IMR-90 (cell line): ENCODE measurements around the gene ZNF71. TPM values are rescaled to one million over a fixed set of nuclear protein-coding genes. Genes with fewer than 3 reads are reported as not detected.
"Not testable (repeated sequence)": the region's sequence is repeated elsewhere in the genome, so short reads cannot be mapped to it uniquely, and the experiment has no call there.

Experiments used
- ATAC-seq: fragments of 200-7000 bp; cut with Tn5 transposase; 2 replicates; pipeline ENCODE4 v1.9.1; 2020; ENCODE audit warnings: low read depth, mild to moderate bottlenecking, moderate library complexity
- BruUV-seq: library from RNA; stranded (reverse); fragments of 400-500 nt; replicated peaks from 2 replicates; lab custom pipeline; 2021; lab: Mats Ljungman, UMichigan
- CTCF ChIA-PET: fragments of 300-600 bp; formaldehyde crosslinking; extraction: SDS; loops from one replicate; lab custom pipeline; 2021; ENCODE audit warnings: antibody characterized with exemption; lab: Yijun Ruan, JAX
- POLR2A ChIA-PET: fragments of 300-600 bp; sonication (Branson Sonifier 250); formaldehyde crosslinking; loops from one replicate; lab custom pipeline; 2022; ENCODE audit warnings: antibody characterized with exemption; ENCODE audit not compliant: unreplicated experiment; lab: Charles Lee
- DNase-seq: peaks from one replicate; pipeline ENCODE4 v3.0.0; 2013
- H2AFZ ChIP-seq: replicated peaks from 2 replicates; pipeline ENCODE3; 2013; ENCODE audit warnings: low read length, mild to moderate bottlenecking; ENCODE audit not compliant: poor library complexity
- H2AK5ac ChIP-seq: 2 replicates; pipeline ENCODE4 v1.6.1; 2013; ENCODE audit warnings: low read depth, low read length, inconsistent platforms
- H2AK9ac ChIP-seq: replicated peaks from 2 replicates; pipeline ENCODE3; 2013; ENCODE audit warnings: mild to moderate bottlenecking, low read depth, low read length, moderate library complexity; ENCODE audit not compliant: poor library complexity
- H2BK120ac ChIP-seq: 2 replicates; pipeline ENCODE4 v1.6.1; 2013; ENCODE audit warnings: low read depth, low read length, inconsistent platforms
- H2BK15ac ChIP-seq: 3 replicates; pipeline ENCODE4 v1.6.1; 2013; ENCODE audit warnings: low read depth, low read length, inconsistent platforms
- H2BK20ac ChIP-seq: 2 replicates; pipeline ENCODE4 v1.6.1; 2013; ENCODE audit warnings: low read depth, mild to moderate bottlenecking, inconsistent platforms, low read length, moderate library complexity
- H2BK5ac ChIP-seq: 2 replicates; pipeline ENCODE4 v1.6.1; 2013; ENCODE audit warnings: mild to moderate bottlenecking, low read depth, low read length, inconsistent platforms; ENCODE audit not compliant: poor library complexity, severe bottlenecking
- H3K14ac ChIP-seq: replicated peaks from 2 replicates; pipeline ENCODE4 v1.6.1; 2013; ENCODE audit warnings: low read depth, low read length, inconsistent platforms
- H3K18ac ChIP-seq: 2 replicates; pipeline ENCODE4 v1.6.1; 2013; ENCODE audit warnings: low read depth, low read length, control low read depth
- H3K23ac ChIP-seq: 2 replicates; pipeline ENCODE4 v1.6.1; 2013; ENCODE audit warnings: low read depth, low read length, inconsistent platforms
- H3K27ac ChIP-seq: 2 replicates; pipeline ENCODE4 v1.5.1; 2013; ENCODE audit warnings: mild to moderate bottlenecking, control low read depth, low read length; ENCODE audit not compliant: insufficient read depth
- H3K27me3 ChIP-seq: 2 replicates; pipeline ENCODE4 v1.6.1; 2013; ENCODE audit warnings: low read length; ENCODE audit not compliant: control insufficient read depth, insufficient read depth
- H3K36me3 ChIP-seq: 2 replicates; pipeline ENCODE4 v1.6.1; 2013; ENCODE audit warnings: low read length, mixed read lengths; ENCODE audit not compliant: control insufficient read depth, insufficient read depth
- H3K4ac ChIP-seq: 2 replicates; pipeline ENCODE4 v1.6.1; 2013; ENCODE audit warnings: low read depth, low read length, inconsistent platforms
- H3K4me1 ChIP-seq: 2 replicates; pipeline ENCODE4 v1.6.1; 2013; ENCODE audit warnings: low read length, mixed read lengths; ENCODE audit not compliant: control insufficient read depth, insufficient read depth
- H3K4me2 ChIP-seq: 2 replicates; pipeline ENCODE4 v1.6.1; 2013; ENCODE audit warnings: low read depth, mild to moderate bottlenecking, control low read depth, low read length, moderate library complexity
- H3K4me3 ChIP-seq: 2 replicates; pipeline ENCODE4 v1.5.1; 2013; ENCODE audit warnings: low read depth, mild to moderate bottlenecking, control low read depth, low read length, moderate library complexity; ENCODE audit not compliant: insufficient read depth
- H3K56ac ChIP-seq: 2 replicates; pipeline ENCODE4 v1.6.1; 2013; ENCODE audit warnings: low read length, inconsistent platforms; ENCODE audit not compliant: insufficient read depth; ENCODE audit errors: extremely low read depth
- H3K79me1 ChIP-seq, 2 experiments: 2 replicates each; pipeline ENCODE4 v1.6.1; 2013; ENCODE audit warnings: low read length in 2 of 2, inconsistent platforms in 1 of 2, low read depth in 1 of 2
- H3K9ac ChIP-seq: 2 replicates; pipeline ENCODE4 v1.6.1; 2013; ENCODE audit warnings: low read depth, low read length, control low read depth
- H3K9me1 ChIP-seq: 2 replicates; pipeline ENCODE4 v1.6.1; 2013; ENCODE audit warnings: low read length, inconsistent platforms; ENCODE audit not compliant: insufficient read depth
- H3K9me3 ChIP-seq: 2 replicates; pipeline ENCODE4 v1.6.1; 2013; ENCODE audit warnings: low read length; ENCODE audit not compliant: control insufficient read depth, insufficient read depth
- H4K20me1 ChIP-seq: 2 replicates; pipeline ENCODE4 v1.6.1; 2013; ENCODE audit warnings: low read length, inconsistent platforms; ENCODE audit not compliant: insufficient read depth
- H4K5ac ChIP-seq: 2 replicates; pipeline ENCODE4 v1.6.1; 2013; ENCODE audit warnings: mild to moderate bottlenecking, low read depth, low read length, control low read depth
- H4K8ac ChIP-seq, 2 experiments: 2 replicates each; pipeline ENCODE4 v1.6.1; 2013; ENCODE audit warnings: low read depth in 2 of 2, low read length in 2 of 2, control low read depth in 1 of 2, inconsistent platforms in 1 of 2
- H4K91ac ChIP-seq: 2 replicates; pipeline ENCODE4 v1.6.1; 2013; ENCODE audit warnings: low read depth, low read length, inconsistent platforms; ENCODE audit not compliant: insufficient read depth
- WGBS, 2 experiments: methylation state at CpG; one replicate each; pipeline versions ENCODE4 v1.1.5 to v1.1.7; 2013; ENCODE audit warnings: missing lambda C conversion rate in 2 of 2; ENCODE audit not compliant: insufficient read length in 1 of 2; ENCODE audit errors: extremely low coverage in 2 of 2; 5-methylcytosine and 5-hydroxymethylcytosine counted together
- dilution Hi-C: fragments of 300-500 bp; cut with HindIII; formaldehyde crosslinking; loops from one replicate; pipeline ENCODE4 v1.14.3; 2018; ENCODE audit warnings: low sequenced_read_pairs; ENCODE audit not compliant: unreplicated experiment
- in situ Hi-C: fragments of 300-500 bp; cut with MboI; formaldehyde crosslinking; loops from 3 replicates; pipeline ENCODE4 v1.14.3; 2019; ENCODE audit warnings: low sequenced_read_pairs, inconsistent platforms, mixed read lengths
- intact Hi-C: fragments of 100-400 bp; cut with micrococcal nuclease; formaldehyde crosslinking; loops from 2 replicates; pipeline ENCODE4 v1.10.0; 2022
- polyA plus RNA-seq, 3 experiments: library from polyadenylated mRNA; depleted of rRNA; stranded (reverse); fragments of >200 nt; gene quantifications; 2 replicates each; pipeline ENCODE4 v1.2.3, GENCODE V29; 2012; ENCODE audit warnings: low replicate concordance in 1 of 3
- total RNA-seq: library from RNA; depleted of rRNA; stranded (reverse); fragments of >200 nt; gene quantifications from 2 replicates; pipeline ENCODE4 v1.2.3, GENCODE V29; 2012; rRNA removed

ZNF71 gene
- total and polyA plus RNA-seq, 2 of the 4 experiments (the other 2 are of a cell fraction), result 7.9 to 9.3 TPM

- H3K79me1 ChIP-seq, H4K91ac ChIP-seq, H3K14ac ChIP-seq, H3K9me1 ChIP-seq, BruUV-seq, CTCF ChIA-PET, H2BK5ac ChIP-seq, ATAC-seq, H4K5ac ChIP-seq, DNase-seq, H3K23ac ChIP-seq, H2AK9ac ChIP-seq, H3K4ac ChIP-seq, H3K9ac ChIP-seq, H3K27ac ChIP-seq, H3K18ac ChIP-seq, H4K20me1 ChIP-seq, H2AK5ac ChIP-seq, H3K36me3 ChIP-seq, H2BK120ac ChIP-seq, H4K8ac ChIP-seq, H2AFZ ChIP-seq, H3K27me3 ChIP-seq, H2BK20ac ChIP-seq, H3K4me2 ChIP-seq, POLR2A ChIA-PET, dilution Hi-C loops, in situ Hi-C loops, intact Hi-C loops, H3K4me3 ChIP-seq, H2BK15ac ChIP-seq, H3K56ac ChIP-seq, H3K4me1 ChIP-seq: not testable (repeated sequence)
- peaks cover 45% of the 10 kb centered on the region for H3K9me3 ChIP-seq
- WGBS, 2 experiments, result no CpG with 5 or more reads among the region's 2 CpGs
Measured at GRCh38 chr19:56672610-56673009, 77.5 kb downstream of the ZNF71 start.

Other genes starting within 250 kb of the ZNF71 start
- gene ZNF582, start 201.8 kb upstream of the ZNF71 start, total RNA-seq, result 1.7 and 1.8 TPM in 2 replicates
- 1.6 and 1.9 TPM in 2 replicates for gene ZNF582, start 201.8 kb upstream of the ZNF71 start, polyA plus RNA-seq (2012; rRNA removed)
- 5.4 and 6.9 TPM in 2 replicates for gene ZNF583, start 191.0 kb upstream of the ZNF71 start, total RNA-seq
- 1.9 and 2.8 TPM in 2 replicates for gene ZNF583, start 191.0 kb upstream of the ZNF71 start, polyA plus RNA-seq (2012; rRNA removed)
- 3.4 and 4.7 TPM in 2 replicates for gene ZNF667, start 118.0 kb upstream of the ZNF71 start, total RNA-seq
- gene ZNF667, start 118.0 kb upstream of the ZNF71 start, polyA plus RNA-seq (2012; rRNA removed), result 1.3 and 1.8 TPM in 2 replicates
- 2.3 and 2.8 TPM in 2 replicates for gene ZNF471, start 87.4 kb upstream of the ZNF71 start, total RNA-seq
- gene ZNF471, start 87.4 kb upstream of the ZNF71 start, polyA plus RNA-seq (2012; rRNA removed), result 1.9 and 2.5 TPM in 2 replicates
- gene ZFP28, start 56.4 kb upstream of the ZNF71 start, total RNA-seq, result 6.4 and 6.5 TPM in 2 replicates
- gene ZFP28, start 56.4 kb upstream of the ZNF71 start, polyA plus RNA-seq (2012; rRNA removed), result 2.7 and 3.0 TPM in 2 replicates
- 3.8 and 4.4 TPM in 2 replicates for gene ZNF470, start 27.8 kb upstream of the ZNF71 start, total RNA-seq
- 1.5 and 1.7 TPM in 2 replicates for gene ZNF470, start 27.8 kb upstream of the ZNF71 start, polyA plus RNA-seq (2012; rRNA removed)
- gene SMIM17, start 47.9 kb downstream of the ZNF71 start, total RNA-seq, result 0.28 TPM in 1 of 2 replicates, not detected in the other
- gene SMIM17, start 47.9 kb downstream of the ZNF71 start, polyA plus RNA-seq (2012; rRNA removed), result 0.10 TPM in 1 of 2 replicates, not detected in the other
- not detected in 2 replicates for gene ZNF835, start 76.5 kb downstream of the ZNF71 start, total RNA-seq
- gene ZNF835, start 76.5 kb downstream of the ZNF71 start, polyA plus RNA-seq (2012; rRNA removed), result not detected in 2 replicates
- gene PEG3, start 245.4 kb downstream of the ZNF71 start, total RNA-seq, result not detected in 2 replicates
- gene PEG3, start 245.4 kb downstream of the ZNF71 start, polyA plus RNA-seq (2012; rRNA removed), result not detected in 2 replicates
- gene ZIM2, start 245.4 kb downstream of the ZNF71 start, total RNA-seq, result not detected in 2 replicates
- gene ZIM2, start 245.4 kb downstream of the ZNF71 start, polyA plus RNA-seq (2012; rRNA removed), result not detected in 2 replicates